GM12872 (cell line): ENCODE measurements around the gene MTERF1.

ENCODE experiments used
- TF ChIP-seq, protein P1 (sequence below): IDR thresholded peaks from 3 replicates; pipeline ENCODE4 v1.5.1; 2011; ENCODE audit warnings: low read depth, mild to moderate bottlenecking, low read length, moderate library complexity; ENCODE audit not compliant: insufficient read depth

The MTERF1 gene

DNA sequence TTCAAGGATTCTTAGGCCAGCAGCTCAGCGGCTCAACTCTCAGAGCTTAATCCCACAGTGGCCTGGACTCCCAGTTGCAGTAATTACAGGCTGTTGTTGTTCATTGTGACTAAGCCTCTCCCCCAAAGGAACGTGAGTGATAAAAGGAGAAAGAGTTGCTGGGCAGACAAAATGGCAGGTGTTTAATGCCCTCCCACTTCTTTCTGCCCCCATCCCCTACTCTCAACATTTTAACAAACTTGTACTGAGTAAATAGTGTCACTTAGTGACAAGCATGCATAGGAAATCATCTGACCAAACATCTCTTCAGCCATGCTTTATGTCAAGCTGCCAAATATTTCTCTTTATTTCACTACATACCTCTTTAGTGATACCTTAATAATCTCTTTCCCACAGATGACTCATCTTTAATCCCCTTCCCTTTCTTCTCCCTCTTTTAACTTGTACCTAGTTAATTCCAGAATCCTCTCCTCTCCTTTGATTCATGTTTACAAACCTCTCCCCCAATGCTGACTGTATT is 12.4 kb upstream of the MTERF1 start:
- TF ChIP-seq, protein P1, sequence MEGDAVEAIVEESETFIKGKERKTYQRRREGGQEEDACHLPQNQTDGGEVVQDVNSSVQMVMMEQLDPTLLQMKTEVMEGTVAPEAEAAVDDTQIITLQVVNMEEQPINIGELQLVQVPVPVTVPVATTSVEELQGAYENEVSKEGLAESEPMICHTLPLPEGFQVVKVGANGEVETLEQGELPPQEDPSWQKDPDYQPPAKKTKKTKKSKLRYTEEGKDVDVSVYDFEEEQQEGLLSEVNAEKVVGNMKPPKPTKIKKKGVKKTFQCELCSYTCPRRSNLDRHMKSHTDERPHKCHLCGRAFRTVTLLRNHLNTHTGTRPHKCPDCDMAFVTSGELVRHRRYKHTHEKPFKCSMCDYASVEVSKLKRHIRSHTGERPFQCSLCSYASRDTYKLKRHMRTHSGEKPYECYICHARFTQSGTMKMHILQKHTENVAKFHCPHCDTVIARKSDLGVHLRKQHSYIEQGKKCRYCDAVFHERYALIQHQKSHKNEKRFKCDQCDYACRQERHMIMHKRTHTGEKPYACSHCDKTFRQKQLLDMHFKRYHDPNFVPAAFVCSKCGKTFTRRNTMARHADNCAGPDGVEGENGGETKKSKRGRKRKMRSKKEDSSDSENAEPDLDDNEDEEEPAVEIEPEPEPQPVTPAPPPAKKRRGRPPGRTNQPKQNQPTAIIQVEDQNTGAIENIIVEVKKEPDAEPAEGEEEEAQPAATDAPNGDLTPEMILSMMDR: no peak

DNA sequence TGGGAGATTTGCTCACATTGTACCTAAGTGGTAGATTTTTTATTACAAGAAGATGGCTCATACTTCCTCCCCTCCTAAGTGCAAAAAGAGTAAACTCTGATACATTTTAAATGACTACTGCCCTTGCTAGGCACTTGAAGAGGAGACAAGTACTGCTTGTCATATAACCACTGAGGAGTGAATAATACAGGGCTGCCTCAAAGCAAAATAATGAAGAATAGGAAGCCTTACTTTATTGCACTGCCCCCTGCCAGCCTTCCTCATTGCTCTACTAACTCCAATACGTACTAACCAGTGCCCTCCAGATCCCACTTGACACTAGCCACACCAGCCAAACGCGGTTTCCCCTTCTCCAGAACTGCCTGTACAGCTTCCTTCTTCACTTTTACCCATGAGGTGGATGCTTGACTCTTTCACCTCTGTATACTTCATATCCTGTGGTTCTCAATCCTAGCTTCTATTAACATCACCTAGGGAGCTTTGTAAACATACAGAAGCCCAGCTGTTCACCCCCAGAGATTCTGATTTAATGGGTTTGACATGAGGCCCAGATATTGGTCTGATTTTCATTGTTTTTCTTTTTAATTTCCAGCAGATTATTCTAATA is 11.7 kb upstream of the MTERF1 start:
- TF ChIP-seq, protein P1: no peak

DNA sequence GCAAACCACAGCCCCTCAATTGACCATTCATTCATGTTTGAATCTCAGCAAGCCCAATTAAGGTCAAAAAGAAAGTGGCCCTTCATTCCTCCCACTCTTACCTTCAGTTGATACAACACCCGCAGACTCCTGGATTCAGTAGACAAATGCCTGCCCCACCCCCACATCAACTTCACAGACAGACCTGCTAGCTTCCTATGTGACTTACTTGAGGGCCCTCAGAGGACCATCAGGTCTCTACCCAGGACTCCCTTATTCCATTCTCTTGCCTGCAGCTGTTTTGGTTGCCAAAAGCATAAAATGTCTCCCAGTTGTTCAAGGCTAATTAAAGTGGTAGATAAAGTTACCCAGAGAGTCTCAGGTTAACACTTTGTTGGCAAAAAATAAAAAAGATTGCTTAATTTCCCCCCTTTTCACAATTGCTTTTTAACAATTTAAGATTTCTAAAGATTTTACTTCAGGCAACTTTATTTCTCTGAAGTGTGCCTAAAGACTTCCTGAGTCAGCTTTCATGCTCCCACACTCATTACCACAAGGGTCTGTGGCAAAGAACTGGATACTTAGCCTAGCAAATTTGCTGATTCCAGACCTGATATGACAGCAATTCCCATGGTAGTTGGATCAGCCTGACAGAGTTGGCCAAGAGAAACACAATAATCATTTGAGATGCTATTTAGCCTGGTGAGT is 3.3 kb upstream of the MTERF1 start:
- TF ChIP-seq, protein P1: no peak

DNA sequence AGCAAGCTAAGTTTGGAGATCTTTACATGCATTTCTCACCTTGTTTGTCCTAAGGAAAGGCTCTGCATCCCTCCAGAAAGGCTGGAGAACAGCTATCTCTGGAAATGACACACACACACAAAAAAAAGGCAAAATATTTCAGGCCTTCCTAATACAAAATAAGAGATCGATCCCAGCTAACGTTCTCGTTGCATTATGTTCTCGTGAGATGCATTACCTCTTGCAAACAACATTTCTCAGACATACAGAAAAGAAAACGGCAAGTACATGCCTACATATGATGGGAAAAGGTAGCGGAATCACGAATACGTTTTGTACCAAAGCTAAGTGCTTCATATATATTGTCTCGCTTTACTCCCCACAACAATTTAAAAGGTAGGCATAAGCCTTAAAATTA is 488 bp downstream of the MTERF1 start:
- TF ChIP-seq, protein P1: no peak

DNA sequence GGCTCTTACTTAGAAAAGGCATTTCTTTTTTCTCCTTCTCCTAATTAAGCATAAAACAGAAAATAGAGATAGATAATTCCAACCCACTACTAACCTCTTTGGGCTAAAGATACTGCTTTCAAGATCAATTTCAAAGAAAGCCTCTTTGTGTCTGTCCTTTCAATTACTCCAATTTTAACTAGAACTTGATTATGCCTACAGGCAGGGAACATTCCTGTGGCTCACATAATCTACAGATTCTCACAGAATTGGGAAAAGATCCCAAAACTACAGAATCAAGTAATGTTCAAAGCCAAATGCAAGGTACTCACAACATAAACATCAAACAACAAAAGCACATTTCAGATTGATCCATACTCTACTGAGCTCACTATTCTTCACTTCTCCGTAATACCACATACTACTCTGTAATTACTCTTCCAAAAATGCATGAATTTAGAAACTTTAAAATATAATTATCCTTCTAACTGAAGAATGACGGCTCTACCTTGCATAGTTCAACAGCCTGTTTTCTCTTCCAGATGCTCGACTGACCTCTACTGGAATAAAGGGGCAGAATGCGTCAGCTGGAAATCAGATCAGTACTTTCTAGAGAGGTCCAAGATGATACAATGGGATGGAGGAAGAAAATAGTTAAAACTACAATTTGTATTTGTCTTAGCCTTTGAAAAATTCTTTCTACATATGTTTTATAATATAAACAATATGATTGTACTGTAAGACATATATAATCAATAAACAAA is 3.9 kb downstream of the MTERF1 start:
- TF ChIP-seq, protein P1: no peak

DNA sequence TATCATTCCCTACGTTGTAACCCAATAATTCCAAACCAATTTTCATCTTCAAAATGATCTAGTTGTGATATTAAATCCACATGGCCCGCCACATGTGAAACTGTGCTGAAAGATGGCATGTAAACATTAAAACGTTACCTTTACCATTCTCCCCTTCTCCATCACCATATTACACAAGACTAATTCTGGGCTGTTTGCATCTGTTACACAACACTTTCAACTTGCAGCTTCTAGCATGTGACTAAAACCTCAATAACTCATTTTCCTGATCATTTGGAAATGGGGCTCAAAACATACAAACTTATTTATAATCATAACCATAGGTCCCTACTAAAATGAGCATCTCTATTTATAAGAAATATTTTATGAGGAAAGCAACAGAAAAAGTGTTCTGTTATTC is 4.7 kb downstream of the MTERF1 start:
- TF ChIP-seq, protein P1: no peak

DNA sequence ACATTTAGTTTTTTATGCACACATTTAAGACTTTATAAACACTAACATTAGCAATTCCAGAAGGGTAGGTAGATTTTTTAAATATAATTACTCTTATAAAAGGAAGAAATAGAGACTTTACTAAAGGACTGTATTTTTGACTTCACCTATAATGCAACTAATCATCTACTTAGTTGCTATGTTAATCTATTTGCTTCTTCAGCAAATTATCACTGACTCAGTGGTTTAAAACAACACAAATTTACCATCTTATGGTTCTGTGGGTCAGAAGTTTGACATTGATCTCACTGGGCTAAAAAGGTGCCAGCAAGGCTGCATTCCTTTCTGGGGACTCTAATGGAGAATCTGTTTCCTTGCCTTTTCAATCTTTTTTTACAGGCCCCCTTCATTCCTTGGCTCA is 7.6 kb downstream of the MTERF1 start:
- TF ChIP-seq, protein P1: no peak
